K562 (cell line): ENCODE results near the gene GGNBP2. TPM values are rescaled to one million over a fixed set of nuclear protein-coding genes. Genes with fewer than 3 reads are reported as not detected.

Experiments
- CC2D1A ChIP-seq: fragments of 450-650 bp; IDR thresholded peaks from 2 replicates; pipeline ENCODE4 v1.6.1; 2017; ENCODE audit warnings: mild to moderate bottlenecking
- FOXK2 ChIP-seq, 2 experiments: fragments of 450-650 bp; IDR thresholded peaks in 1 of 2; conservative IDR thresholded peaks in 1 of 2; 2 replicates each; pipeline ENCODE4 v1.6.1; 2016; ENCODE audit warnings: low read depth in 2 of 2, mild to moderate bottlenecking in 1 of 2
- JUNB ChIP-seq: fragments of 450-650 bp; formaldehyde crosslinking; conservative IDR thresholded peaks from 2 replicates; pipeline ENCODE4 v1.4.0; 2020; ENCODE audit warnings: mild to moderate bottlenecking
- RBM25 ChIP-seq: fragments of 200-400 bp; formaldehyde crosslinking; IDR thresholded peaks from 2 replicates; pipeline ENCODE4 v1.6.1; 2018; ENCODE audit warnings: low read length, low read depth, moderate library complexity; ENCODE audit not compliant: severe bottlenecking
- SIN3A ChIP-seq, 2 experiments: fragments of 150-350 bp in 1 of 2; IDR thresholded peaks; 2 replicates each; pipeline ENCODE4 v1.6.1; 2011 to 2016; ENCODE audit warnings: borderline replicate concordance in 2 of 2, low read depth in 2 of 2, low read length in 2 of 2, mild to moderate bottlenecking in 2 of 2, moderate library complexity in 2 of 2; ENCODE audit not compliant: control insufficient read depth in 1 of 2
- ZHX1 ChIP-seq: fragments of 150-350 bp; conservative IDR thresholded peaks from 2 replicates; pipeline ENCODE4 v1.6.1; 2014; ENCODE audit warnings: low read length
- ZNF280A ChIP-seq: fragments of 450-650 bp; IDR thresholded peaks from 2 replicates; pipeline ENCODE4 v1.6.1; 2018; ENCODE audit warnings: mild to moderate bottlenecking, low read depth; ENCODE audit not compliant: partially characterized antibody
- ZNF318 ChIP-seq, 2 experiments: fragments of 450-650 bp; IDR thresholded peaks; 2 replicates each; pipeline ENCODE4 v1.6.1; 2016; ENCODE audit warnings: mild to moderate bottlenecking in 2 of 2, borderline replicate concordance in 1 of 2, low read depth in 1 of 2, moderate library complexity in 1 of 2
- ZNF609 ChIP-seq: sonication (generic); formaldehyde crosslinking; IDR thresholded peaks from 2 replicates; pipeline ENCODE4 v1.8.1; 2023; ENCODE audit warnings: missing genetic modification reagents, mild to moderate bottlenecking, borderline replicate concordance
- polyA plus RNA-seq, 8 experiments: library from polyadenylated mRNA; depleted of rRNA in 4 of 8; stranded (reverse) in 5 of 8; unstranded in 3 of 8; fragments of >200 nt; fragmentation: Nextera tagmentation in 2 of 8; fragmentation: Illumina TruSeq in 1 of 8; extraction: Ambion mirVana in 2 of 8; extraction: Trizol in 1 of 8; gene quantifications; 2 replicates each; pipeline versions ENCODE4 v1.2.1 to v1.2.3, GENCODE V29; 2011 to 2014; ENCODE audit warnings: inconsistent platforms in 1 of 8, missing spikeins in 1 of 8
- total RNA-seq, 7 experiments: library from RNA; depleted of rRNA in 6 of 7; stranded (reverse); fragments of >200 nt in 6 of 7; fragmentation: Illumina TruSeq in 2 of 7; extraction: Trizol in 2 of 7; gene quantifications; 2 replicates each; pipeline versions ENCODE4 v1.2.1 to v1.2.3, GENCODE V29; 2011 to 2021; ENCODE audit warnings: low replicate concordance in 1 of 7

Gene GGNBP2
- total and polyA plus RNA-seq, 9 of the 15 experiments (the other 6 are each of a cell fraction or from before 2014, with no cell fraction given) = 35.7 to 96.6 (median 64.1) TPM

- TF ChIP-seq ZNF280A = peak; percentile 35
- no peak for TF ChIP-seq JUNB (CRISPR knock-in tag)
- TF ChIP-seq RBM25 = peak; percentile 44
- TF ChIP-seq ZHX1 = no peak
- TF ChIP-seq FOXK2 (conservative IDR thresholded peaks at IDR 0.05 in 1 of 2, IDR thresholded peaks at IDR 0.05 in 1 of 2; ENCODE audit: low read depth in 2 of 2) = no peak
- no peak; the same call in none of the 2 replicates for TF ChIP-seq CC2D1A
- no peak for TF ChIP-seq SIN3A (IDR thresholded peaks at IDR 0.05; ENCODE audit: borderline replicate concordance in 2 of 2, control insufficient read depth in 1 of 2, low read depth in 2 of 2, low read length in 2 of 2)
- TF ChIP-seq ZNF609 (CRISPR knock-in tag) = no peak
- no peak for TF ChIP-seq ZNF318 (IDR thresholded peaks at IDR 0.05; ENCODE audit: borderline replicate concordance in 1 of 2, low read depth in 1 of 2)
Observed at GRCh38 chr17:36535669-36536081, 9.0 kb upstream of the GGNBP2 start (continued).
